OCI-LY3 (cell line): ENCODE measurements around the gene DCDC2.

Experiments
- CTCF ChIP-seq: fragments of 200-600, 300-600 bp; sonication (generic); IDR thresholded peaks from 2 replicates; pipeline ENCODE4 v1.5.1; 2014; ENCODE audit warnings: antibody characterized with exemption, low read length, low read depth
- EZH2phosphoT487 ChIP-seq: fragments of 200-600 bp; shearing (Covaris generic); IDR thresholded peaks from 2 replicates; pipeline ENCODE4 v1.6.1; 2018; ENCODE audit warnings: antibody characterized with exemption, mixed run types, low read depth

DNA sequence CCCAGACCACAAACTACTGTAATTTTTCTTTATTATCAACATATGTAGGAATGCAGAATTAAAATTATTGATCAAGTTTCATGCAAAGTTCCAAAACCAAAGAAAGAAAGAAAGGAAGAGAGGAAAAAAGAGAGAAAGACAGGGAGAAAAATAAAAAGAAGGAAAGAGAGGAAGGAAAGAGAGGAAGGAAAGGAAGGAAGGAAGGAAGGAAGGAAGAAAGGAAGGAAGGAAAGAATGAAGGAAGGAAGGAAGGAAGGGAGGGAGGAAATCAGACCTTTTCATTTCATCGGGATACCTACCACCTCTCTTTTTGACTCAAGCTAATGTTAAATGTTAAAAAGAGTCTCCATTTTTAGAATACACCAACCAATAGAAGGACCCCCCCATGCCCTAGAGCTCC, 31.9 kb downstream of the DCDC2 start:
- no peak for TF ChIP-seq CTCF
- no peak for TF ChIP-seq EZH2phosphoT487
